ACHN (cell line): ENCODE data around the gene ZNF672.
"Not testable (repeated sequence)": the region's sequence is repeated elsewhere in the genome, so short reads cannot be mapped to it uniquely, and the experiment has no call there.

ENCODE experiments used
- DNase-seq: peaks from one replicate; pipeline ENCODE4 v3.0.0-alpha.2; 2015
- in situ Hi-C: cut with HindIII; loops from 2 replicates; pipeline ENCODE4 v1.10.0; 2017; ENCODE audit warnings: low sequenced_read_pairs, low pct_ligation_motif_present, low pct_unique_long_range_greater_than_20kb

ZNF672 gene

DNA sequence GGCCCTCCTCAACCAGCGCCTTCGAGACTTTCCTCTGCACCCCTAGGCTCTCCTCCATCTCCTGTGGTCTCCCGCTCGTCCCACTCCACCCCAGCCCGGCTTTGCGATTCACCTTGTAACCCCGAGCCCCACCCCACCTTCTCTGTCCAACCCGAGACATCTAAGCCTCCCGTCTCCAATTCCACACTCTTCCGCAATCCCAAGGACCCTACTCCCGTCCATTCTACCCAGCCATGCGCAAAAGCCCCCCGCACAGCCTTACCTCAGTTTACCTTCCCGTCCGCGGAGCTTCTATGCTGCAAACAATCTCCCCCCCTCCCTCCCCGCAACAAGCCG is 12.5 kb upstream of the ZNF672 start:
- no peak for DNase-seq
- in situ Hi-C loops, result no loop called here

DNA sequence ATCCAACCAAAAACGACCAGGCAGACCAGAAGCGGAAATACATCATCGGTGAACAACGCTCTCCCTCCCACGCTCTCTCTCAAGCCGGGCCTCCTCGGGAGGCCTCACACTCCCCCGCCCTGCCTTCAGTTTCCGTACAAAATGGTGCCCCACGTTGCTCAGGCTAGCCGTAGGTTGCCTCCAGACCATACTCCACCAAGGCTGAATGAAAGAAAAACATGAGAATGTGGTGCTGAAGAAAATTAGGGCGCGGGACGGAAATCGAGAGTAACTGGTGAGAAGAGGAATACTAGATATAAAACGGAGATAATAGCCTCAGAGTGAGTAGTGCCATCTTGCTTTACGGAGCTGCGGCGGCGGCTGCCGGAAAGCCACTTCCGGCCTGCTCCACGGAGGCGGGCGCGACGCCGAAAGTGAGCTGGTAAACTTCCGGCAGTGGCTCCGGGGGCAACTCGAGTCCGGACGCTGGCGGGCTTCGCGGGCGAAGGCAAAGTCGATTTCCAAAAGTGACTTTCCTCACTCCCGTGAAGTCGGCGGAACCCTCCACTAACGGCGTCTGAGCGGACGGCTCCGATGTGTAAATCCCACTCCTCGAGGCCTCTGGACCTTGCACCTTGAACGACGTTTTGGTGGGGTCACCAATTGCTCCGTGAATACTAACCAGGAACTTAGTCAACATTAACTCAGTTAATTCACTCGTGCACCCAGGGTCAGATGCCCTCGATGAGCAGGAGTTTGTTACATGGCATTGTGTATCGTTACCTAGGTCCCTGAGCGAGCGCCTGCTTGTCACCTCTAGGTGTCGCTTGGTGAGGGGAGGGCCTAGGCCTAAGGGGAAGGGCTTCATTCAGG is 11.9 kb upstream of the ZNF672 start, which contains the start of gene SH3BP5L:
SH3BP5L (minus strand) TSS at position 7 of the 852 bp plus-strand sequence. CDS start 980 bp downstream, outside the sequence.
- DNase-seq, result peak; percentile 97
- in situ Hi-C loops, result no loop called here

DNA sequence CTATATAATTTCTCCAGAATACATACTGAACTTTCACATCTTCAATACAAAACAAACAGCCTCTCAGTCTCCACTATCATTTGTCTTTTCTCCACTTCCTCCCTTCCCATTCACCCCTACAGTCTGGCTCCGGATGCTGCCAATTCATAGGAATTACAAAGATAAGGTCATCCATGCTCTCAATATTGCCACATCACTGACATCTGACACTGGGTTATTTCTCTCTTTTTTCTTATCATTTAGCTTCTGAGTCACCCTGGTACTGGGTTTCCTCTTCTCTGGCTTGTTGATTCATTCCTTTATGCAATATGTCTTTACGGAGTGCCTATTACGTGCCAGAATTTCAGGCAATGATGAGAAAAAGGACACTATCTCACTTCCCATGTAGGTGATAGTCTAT is 9.2 kb upstream of the ZNF672 start:
- DNase-seq, result no peak
- in situ Hi-C loops, result no loop called here

DNA sequence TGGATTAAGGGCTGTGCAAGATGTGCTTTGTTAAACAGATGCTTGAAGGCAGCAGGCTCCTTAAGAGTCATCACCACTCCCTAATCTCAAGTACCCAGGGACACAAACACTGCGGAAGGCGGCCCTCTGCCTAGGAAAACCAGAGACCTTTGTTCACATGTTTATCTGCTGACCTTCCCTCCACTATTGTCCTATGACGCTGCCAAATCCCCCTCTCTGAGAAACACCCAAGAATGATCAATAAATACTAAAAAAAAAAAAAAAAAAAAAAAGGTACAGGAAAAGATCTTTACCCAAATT is 7.4 kb upstream of the ZNF672 start:
- in situ Hi-C loops, DNase-seq: not testable (repeated sequence)

DNA sequence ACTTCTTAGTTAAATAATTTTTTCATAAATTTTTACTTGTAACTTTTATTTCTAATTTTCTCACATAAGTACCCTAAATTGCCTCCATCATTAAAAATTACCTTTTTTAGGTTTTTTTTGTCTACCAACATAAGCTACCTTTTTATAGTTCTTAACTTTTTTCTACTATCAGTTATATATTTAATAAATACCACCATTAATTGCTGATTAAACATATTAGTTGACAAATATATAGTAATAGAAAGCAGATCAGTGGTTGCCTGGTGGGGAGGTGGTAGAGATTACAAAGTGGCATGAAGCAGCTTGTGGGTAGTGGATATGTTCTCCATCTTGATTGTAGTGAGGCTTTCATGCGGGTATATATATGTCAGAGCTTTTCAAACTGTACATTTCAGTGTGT is 6.2 kb upstream of the ZNF672 start:
- in situ Hi-C loops, result no loop called here
- DNase-seq, result no peak

DNA sequence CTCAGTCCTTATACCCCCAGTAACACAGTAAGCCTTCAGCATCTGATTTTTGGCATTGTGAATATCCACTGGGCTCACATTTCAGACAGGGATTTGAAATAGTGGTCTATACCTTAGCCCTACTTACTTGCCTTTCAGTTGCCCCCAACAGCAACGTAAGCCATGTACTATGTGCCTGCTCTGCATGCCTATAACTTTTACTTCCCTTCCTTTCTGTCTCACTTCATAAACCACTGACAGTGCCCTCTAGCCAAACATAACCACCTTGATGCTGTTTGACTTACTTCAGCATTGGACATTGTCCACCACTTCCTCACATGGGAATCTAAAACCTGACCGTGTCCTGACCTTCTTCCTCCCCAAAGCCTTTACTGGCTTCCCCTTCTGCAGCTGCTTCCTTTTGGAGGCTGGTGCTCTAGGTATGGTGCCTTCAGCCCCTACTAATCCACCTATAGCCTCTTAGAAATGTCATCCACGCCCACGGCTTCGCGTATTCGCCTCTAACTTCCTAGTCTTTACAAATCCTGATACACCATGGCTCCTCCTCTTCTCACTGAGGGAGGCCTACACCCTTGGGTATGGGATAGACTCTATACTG is 3.6 kb upstream of the ZNF672 start:
- no peak for DNase-seq
- in situ Hi-C loops, result no loop called here

DNA sequence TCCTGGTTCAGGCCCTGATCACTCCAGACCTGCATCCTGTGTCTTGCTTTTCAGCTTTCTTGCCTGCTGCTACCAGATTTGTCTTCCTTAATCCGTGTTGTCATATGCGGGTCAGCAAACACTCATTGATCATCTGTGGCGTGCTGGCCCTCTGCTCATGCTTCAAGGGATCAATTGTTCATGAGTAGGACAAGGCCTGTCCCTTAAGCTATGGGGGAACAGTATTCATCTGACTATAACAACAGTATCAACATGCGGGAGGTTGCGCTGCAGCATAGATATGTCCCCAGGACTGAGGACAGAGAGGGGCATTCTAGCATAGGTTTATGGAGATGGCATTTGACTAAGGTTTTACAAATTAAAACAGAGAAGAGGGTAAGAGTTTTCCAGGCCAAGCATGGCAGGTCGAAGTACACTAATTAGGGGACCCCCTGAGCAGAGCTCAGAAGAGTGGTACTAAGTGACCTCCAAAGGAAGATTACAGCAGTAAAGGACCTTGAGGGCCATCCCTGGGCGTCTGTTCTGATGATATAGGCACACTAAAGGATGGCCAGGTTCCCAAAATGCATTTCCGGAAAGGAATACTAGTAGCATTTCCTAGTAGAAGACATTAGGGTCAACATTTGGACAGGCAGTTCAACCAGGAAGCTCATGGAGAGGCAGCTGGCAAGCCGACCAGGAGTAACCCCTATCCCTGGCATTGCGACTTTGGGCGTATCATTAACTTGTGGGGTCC is 811 bp upstream of the ZNF672 start:
- peak; percentile 18 for DNase-seq
- in situ Hi-C loops, result no loop called here

DNA sequence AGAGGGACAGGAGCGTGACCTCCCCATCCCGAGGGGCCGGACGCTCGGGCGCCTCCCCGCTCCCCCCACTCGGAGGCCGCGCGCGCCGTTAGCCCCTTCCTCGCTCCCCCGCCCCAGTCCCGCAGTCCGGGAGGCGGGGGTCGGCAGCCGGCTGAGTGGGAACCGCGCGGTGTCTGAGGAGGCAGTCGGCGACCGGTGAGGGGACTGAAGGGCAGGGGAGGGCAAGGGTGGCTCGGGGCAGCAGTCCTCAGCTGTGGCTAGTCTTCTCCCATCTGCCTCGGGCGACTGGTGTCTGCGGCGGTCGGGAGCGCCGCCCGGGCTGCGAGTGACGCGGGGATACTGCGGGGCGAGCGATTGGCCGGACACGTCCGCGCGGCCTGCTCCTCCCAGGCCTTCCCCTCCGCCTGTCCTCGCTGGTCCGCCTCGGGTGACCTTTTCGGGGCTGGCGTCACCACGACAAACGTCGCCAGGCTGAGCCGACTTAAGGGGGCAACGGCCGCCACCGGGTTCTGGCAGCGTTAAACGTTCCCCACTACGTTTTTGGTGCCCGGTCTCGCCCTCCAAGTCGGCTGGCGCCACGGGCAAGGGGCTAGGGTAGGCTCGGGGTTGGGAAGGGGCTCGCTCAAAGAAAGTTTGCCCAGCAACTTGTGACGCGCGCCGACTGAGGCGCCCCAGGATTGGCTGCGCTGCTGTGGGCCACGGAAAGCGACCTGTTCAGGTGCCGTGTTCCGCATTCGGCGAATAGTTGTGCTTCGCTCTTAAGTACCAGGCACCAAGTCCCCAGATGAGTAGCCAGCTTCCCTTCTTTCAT is 538 bp downstream of the ZNF672 start:
- DNase-seq, result peak; percentile 90
- in situ Hi-C loops, result no loop called here

DNA sequence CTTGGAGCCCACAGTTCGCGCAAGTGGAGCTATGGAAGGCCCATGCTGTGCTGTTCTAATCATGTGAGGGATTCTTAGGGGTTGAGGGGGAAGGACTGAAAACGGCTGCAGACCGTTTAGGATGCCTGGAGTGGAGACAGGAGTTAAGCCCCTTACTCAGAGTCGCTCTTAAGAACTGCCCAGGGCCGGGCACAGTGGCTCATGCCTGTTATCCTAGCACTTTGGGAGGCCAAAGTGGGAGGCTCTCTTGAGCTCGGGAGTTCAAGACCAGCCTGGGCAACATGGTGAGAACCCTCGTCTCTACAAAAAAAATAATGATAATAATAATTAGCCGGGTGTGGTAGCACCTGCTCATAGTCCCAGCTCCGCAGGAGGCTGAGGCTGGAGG is 1.1 kb downstream of the ZNF672 start:
- peak; percentile 19 for DNase-seq
- in situ Hi-C loops, result no loop called here

DNA sequence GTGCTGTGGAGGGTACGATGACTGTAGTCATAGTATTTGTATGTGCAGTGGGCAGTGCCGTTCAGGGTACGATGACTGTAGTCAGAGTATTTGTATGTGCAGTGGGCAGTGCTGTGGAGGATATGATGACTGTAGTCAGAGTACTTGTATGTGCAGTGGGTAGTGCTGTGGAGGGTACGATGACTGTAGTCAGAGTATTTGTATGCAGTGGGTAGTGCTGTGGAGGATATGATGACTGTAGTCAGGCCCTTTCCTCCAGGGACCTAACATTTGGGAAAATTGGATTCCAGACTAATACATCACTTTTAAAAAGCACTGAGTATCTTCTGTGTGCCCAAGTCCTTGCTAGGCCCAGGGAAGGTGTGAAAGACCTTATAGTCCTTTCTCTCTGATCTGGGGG is 2.9 kb downstream of the ZNF672 start:
- DNase-seq, result no peak
- in situ Hi-C loops, result no loop called here

DNA sequence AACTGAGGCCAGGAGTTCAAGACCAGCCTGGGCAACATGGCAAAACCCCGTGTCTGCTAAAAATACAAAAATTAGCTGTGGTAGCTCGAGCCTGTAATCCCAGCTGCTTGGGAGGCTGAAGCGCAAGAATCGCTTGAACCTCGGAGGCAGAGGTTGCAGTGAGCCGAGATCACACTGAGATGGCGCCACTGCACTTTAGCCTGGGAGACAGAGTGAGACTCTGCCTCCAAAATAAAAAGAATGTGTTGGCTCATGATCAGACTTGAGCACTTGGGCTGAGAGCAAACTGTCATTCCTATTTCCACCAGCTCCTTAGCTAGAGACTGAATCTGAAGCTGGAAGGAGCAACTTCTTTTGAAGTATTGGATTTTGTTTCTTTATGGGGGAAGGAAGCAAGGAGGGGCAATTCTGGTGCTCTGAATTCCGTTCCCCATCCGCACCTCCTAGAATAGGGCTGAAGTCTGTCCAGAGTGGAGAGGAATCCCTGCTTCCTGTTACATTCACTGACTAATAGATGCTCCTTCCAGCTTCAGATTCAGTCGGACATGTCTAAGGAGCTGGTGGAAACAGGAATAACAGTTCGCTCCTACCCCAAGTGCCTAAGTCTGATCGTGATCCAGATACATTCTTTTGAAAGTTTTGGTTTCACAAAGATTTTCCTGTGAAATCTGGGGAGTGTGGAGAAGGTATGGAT is 3.8 kb downstream of the ZNF672 start:
- peak; percentile 57 for DNase-seq
- in situ Hi-C loops, result no loop called here

DNA sequence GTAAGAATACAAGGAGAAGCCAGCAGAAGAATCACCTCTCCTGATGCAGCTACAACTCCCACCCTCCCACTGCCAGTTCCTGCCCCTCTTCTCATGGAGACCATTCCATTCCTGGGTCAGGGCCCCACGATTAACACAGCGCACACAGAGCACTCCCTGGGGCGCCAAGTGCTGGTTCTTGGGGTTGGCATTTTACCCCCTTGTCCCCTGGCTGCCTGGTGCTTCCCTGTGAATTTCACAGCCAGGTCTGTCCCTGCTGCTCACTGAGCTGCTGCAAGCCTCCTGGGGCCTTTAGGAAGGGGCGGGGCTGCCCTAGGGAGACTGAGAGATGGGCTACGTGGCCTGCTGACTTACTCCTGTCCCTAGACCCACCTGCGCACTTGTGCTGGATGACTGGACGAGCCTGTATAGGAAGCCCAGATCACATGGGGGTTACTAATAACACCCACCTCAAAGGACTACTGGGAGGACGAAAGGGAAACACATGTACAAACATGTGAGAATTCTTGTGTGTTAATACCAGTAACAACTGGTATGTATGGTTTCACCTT is 4.8 kb downstream of the ZNF672 start:
- in situ Hi-C loops, result no loop called here
- no peak for DNase-seq

DNA sequence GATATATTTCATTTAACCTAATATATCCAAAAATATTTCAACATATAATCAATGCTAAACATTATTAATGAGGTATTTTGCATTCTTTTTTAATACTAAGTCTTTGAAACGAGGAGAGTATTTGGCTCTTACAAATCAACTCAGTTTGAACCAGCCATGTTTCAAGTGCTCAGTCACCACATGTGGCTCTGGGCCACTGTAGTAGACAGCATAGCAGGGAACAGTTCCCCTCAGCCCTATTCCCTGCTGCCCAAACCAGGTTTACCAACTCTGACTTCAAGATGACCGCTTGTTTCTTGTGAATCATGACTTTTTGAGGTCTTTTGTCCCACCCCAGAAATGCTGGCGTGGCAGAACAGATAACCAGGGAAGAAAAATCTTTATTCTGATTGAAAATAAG is 5.7 kb downstream of the ZNF672 start:
- in situ Hi-C loops, result no loop called here
- no peak for DNase-seq

DNA sequence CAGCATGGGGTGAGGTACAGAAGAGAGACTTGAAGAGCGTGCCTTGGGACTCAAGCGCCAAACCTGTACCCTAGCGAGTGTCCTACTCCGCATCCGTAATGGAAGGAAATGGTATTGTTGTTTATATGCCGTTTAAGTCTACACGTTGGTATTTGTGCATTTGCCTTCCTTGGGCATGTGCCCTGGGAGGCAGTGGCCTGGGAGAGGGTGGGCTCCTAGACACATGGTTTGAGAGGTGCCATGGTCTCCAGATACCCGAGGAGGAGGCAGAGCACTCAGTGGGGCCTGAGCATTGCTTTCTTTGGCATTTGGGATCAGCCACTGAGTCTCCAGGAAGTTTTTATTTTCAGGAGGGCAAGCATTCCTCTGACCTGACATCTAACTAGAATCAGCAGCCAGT is 6.5 kb downstream of the ZNF672 start:
- no peak for DNase-seq
- in situ Hi-C loops, result no loop called here

DNA sequence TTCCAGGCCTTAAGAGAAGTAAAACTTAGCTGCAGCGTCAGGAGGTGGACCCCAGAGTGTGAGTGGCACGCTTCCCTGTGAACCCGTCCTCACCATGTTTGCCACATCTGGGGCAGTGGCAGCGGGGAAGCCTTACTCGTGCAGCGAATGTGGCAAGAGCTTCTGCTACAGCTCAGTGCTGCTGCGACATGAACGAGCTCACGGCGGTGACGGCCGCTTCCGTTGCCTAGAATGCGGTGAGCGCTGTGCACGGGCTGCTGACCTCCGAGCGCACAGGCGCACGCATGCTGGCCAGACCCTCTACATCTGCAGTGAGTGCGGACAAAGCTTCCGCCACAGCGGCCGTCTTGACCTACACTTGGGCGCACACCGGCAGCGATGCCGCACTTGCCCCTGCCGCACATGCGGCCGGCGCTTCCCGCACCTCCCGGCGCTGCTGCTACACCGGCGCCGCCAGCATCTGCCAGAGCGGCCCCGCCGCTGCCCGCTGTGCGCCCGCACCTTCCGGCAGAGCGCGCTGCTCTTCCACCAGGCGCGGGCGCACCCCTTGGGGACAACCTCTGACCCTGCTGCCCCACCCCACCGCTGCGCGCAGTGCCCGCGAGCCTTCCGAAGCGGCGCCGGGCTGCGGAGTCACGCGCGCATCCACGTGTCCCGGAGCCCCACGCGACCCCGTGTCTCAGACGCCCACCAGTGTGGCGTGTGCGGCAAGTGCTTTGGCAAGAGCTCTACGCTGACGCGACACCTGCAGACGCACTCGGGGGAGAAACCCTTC is 9.3 kb downstream of the ZNF672 start:
- in situ Hi-C loops, result no loop called here

DNA sequence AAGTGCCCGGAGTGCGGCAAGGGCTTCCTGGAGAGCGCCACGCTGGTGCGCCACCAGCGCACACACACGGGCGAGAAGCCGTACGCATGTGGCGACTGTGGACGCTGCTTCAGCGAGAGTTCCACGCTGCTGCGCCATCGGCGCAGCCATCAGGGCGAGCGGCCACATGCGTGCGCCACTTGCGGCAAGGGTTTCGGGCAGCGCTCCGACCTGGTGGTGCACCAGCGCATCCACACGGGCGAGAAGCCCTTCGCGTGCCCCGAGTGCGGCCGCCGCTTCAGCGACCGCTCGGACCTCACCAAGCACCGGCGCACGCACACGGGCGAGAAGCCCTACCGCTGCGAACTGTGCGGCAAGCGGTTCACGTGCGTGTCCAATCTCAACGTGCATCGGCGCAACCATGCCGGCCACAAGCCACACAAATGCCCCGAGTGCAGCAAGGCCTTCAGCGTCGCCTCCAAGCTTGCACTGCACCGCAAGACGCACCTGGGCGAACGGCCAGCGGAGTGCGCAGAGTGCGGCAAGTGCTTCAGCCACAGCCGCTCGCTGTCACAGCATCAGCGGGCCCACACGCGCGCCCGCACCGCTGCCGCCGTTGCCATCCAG is 10.0 kb downstream of the ZNF672 start:
- in situ Hi-C loops, result no loop called here
- no peak for DNase-seq

More for the DNA sequence above, 9.3 kb downstream of the ZNF672 start:
- no peak for DNase-seq

DNA sequence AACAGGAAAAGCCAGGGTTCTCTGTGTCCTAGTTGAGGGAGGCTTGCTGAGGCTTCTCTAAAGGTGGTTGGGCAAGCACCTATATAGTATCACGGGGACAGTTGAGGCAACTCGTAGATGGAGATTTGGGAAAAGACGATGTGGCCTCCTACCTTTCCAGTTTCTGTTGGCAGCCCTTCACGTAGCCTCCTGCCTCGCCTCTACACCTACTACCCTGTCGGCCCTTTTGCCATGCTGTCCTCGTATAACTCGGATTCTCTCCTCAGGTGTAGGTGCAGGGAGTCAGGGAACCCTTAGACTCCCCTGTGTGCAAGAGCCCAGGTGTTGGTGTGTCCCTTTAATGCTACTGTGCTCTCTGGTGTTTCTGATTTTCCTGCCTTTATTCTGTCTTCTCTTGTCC is 10.6 kb downstream of the ZNF672 start:
- in situ Hi-C loops, result no loop called here
- DNase-seq, result no peak
